HG03571 (cell line): Measurements from ENCODE around the gene VCL.
"Not testable (repeated sequence)": the region's sequence is repeated elsewhere in the genome, so short reads cannot be mapped to it uniquely, and the experiment has no call there.

Source experiments
- ATAC-seq: cut with Tn5 transposase; IDR thresholded peaks from one replicate; pipeline ENCODE4 v1.9.1; 2021; ENCODE audit not compliant: unreplicated experiment

The VCL gene

DNA sequence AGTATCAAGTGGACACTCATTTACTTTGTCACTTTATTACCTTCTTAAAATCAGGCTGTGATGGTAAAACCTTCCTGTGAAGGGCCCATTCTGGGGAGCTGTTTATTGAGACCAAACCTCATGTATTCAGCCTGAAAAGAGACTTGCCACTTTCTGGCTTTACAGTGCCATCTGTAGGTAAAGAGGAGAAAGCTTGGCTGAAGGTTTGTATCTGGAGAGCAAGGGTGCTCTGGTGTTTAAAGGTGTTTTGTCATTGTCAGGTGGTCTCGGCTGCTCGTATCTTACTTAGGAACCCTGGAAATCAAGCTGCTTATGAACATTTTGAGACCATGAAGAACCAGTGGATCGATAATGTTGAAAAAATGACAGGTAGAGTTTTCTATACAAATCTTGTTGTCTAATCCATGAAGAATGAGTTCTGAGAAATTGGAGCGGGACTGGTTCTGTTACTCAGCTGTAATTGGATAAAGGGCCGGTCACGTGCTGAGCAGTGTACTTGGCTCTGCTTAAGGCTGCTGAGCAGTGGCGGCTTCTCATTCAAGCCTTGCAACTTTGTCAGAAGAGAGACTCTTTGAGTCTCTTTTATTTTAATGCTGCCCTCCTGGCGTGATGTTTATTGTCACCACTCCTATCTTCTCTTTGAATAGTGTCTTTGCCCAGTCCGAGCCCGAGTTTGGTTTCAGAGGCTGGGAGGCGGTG is 105.8 kb downstream of the VCL start:
- ATAC-seq, result no peak

DNA sequence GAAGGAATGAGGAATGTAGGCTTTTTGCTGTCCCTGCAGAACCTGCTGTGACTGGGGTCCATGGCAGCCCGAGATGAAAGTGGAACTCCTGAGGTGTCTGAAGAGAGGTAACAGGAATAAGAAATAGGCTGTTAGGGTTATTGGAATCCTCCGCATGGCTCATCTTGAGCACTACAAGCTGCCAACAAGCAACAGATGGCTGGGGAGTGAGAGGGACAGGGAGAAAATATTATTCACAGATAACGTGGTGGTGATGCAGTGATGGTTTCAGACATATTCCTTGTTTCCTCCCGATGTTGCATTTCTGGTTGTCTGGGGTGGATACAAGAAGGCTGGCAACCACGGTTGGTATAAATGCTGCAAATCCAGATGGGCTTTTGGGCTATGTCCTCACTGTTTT is 106.6 kb downstream of the VCL start:
- no peak for ATAC-seq

DNA sequence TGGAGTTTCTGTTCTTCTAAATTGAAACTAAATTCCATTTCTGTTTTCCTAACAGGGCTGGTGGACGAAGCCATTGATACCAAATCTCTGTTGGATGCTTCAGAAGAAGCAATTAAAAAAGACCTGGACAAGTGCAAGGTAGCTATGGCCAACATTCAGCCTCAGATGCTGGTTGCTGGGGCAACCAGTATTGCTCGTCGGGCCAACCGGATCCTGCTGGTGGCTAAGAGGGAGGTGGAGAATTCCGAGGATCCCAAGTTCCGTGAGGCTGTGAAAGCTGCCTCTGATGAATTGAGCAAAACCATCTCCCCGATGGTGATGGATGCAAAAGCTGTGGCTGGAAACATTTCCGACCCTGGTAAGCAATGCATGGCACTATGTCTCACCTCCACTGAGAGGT is 107.1 kb downstream of the VCL start:
- ATAC-seq, result no peak

DNA sequence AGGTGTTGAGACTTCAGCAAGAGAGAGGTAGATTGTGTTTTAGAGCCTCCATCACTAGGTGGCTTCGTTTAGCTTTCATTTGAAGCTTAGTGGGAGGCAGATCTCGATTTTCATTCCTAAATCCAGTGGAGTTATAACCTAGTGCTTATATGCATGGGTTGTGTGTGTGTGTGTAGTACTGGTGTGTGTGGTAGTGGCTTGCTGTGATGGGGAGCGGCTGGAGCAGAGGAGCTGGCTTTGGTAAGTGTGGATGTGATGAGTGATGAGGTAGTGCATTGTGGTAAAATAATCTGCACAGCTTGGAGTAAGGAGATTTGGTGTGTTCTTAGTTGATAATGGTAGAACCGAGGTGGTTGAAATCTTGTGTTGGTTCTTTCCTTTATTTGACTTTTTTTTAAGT is 109.5 kb downstream of the VCL start:
- ATAC-seq, result no peak

DNA sequence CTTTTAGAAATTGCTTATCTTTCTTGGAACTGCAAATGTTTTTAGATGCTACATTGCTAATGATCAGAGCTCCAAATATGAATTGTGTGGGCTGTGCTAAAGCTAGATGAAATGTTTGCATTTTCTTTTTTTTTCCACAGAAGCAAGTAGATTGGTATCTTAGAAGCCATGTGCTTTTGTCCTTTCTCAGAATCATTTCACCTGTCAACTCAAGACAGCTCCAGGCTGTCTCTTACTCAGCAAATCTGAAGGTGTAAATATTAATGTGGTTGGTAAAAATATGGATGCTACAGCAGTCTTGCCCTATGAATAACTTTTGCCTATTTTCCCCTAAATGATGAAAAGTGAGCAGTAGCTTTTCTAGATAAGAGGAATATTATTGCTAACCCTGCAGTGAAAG is 111.5 kb downstream of the VCL start:
- ATAC-seq, result no peak

DNA sequence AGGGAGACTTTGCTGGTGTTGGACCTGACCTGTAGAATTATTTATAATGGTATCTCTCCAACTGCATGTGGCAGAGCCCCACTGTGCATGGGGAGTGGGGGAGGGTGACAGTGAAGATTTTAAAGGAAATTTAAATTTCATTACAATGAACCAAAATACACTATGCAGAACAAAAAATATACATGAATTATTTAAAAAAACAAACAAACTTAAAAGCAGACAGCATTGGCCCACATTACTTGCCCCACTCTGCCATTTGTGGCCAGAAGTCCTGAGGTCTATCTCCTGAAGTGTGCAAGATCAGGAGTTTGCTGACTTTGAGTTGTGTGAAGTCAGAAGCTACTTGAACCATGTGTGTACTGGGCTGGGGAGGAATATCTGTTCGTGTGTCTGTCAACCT is 112.2 kb downstream of the VCL start:
- no peak for ATAC-seq

DNA sequence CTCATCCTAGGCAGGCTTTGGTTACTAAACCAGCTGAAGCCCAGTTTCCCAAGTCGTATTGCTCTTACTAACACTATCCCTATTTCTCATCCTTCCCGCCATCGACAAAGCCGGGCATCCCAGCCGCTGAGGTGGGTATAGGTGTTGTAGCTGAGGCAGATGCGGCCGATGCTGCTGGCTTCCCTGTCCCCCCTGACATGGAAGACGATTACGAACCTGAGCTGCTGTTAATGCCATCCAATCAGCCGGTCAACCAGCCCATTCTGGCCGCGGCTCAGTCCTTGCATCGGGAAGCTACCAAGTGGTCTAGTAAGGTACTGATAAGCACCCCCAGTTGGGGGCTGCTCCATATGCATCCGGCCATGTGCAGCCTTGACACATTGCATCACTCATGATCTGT is 113.9 kb downstream of the VCL start:
- ATAC-seq, result no peak

DNA sequence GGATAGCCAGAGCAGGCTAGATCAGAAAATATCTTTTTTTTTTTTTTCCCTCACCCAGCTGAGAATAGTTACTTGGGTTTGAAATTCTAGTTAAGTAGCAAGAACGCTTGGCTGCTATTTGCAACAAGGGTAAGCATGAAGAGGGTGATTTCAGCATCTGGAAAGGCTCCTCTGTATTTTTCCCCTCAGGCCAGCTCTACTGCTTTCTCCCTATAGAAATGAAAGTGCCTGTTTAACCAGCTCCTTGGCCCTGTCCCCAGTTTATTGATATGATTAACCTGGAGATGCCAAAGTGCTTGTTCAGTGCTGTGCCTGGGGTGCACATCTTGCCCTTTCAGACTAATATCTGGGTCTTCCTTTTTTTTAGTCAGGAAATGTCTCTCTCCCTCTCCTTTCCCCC is 115.6 kb downstream of the VCL start:
- no peak for ATAC-seq

DNA sequence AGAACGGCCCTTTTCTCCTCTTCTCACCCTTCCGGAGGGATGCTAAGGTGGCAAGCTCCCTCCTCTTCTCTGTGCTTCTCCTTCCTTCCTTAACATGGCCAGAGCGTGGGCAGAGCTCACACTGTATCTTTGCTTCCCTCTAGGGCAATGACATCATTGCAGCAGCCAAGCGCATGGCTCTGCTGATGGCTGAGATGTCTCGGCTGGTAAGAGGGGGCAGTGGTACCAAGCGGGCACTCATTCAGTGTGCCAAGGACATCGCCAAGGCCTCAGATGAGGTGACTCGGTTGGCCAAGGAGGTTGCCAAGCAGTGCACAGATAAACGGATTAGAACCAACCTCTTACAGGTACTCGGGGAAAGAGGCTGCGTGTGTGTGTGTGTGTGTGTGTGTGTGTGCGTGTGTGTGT is 116.1 kb downstream of the VCL start:
- no peak for ATAC-seq

DNA sequence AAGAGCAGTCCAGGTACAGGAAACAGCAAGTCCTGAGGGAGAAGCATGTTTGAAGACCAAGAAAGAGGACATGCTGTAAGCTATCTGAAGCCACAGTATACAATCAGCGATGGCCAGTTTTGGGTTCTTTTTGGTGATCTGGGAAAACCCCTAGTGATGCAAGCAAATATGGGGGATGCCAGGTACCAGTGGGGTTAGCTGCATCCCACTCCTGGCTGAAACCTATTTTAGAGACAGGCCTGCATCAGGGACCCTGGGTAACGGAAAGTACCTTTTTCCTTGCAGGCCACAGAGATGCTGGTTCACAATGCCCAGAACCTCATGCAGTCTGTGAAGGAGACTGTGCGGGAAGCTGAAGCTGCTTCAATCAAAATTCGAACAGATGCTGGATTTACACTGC is 119.8 kb downstream of the VCL start:
- ATAC-seq, result no peak

DNA sequence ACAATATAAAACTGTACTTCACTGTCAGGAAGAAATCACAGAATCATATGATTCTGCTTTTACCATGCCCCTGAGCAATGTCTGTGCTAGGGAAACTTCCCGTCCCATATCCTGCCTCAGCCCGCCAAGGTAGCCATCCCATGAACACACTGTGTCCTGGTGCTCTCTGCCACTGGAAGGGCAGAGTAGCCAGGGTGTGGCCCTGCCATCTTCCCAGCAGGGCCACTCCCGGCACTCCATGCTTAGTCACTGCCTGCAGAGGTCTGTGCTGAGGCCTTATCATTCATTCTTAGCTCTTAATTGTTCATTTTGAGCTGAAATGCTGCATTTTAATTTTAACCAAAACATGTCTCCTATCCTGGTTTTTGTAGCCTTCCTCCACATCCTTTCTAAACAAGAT is 120.9 kb downstream of the VCL start:
- ATAC-seq, result no peak

DNA sequence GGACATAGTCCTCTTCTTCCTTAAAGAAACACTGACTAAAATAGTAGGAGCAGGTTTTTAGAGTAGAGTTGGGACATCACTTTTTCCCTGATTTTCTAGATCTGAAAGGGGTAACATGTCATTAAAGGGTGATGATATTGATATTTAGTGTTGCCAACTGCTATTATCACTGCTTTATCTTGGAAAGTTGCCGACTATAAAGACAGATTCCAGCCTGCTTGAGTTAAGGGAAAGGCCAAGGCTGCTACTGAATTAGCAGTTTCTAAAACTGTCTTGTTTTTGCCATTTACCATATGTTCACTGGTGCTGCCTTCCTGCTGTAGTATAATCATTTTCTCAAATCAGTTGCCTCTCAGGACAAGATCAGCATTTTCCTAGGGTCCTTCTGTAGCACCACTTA is 123.0 kb downstream of the VCL start:
- no peak for ATAC-seq

DNA sequence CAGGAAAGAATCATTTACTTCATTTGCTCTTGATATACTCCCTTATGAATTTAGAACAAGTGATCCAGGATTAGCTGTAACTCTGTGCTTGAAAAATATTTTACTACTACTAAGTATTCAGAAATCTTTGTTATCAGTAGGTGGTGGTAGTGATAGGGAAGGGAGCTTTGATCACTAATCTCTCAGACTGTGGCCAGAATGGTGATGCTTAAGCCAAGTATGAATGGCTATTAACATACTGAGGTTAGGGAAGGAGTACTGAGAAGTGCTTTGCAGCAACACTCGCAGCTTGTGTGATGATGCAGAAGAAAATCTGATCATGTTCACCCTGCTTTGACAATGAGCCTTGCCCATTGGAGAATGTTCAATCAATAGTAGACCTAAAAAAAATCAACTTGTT is 123.5 kb downstream of the VCL start:
- ATAC-seq, result no peak

DNA sequence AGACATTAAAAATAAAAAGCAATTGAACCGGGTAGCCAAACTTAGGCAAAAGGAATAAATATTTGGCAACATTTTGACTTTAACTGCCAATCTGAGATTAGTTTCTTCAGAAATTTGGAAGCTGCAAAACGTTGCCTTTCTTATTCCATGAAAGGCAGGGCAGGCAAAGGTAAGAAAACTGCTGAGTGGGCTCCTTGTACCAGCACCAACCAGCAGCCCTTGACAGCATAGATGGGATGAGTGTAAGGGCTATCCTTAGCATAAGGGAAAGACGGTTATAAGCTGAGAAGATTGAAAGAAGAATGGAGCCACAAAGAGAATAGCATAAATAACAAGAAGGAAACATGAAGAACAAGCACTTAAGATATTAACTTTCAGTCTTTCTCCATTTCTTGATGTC is 124.1 kb downstream of the VCL start:
- ATAC-seq, result no peak

DNA sequence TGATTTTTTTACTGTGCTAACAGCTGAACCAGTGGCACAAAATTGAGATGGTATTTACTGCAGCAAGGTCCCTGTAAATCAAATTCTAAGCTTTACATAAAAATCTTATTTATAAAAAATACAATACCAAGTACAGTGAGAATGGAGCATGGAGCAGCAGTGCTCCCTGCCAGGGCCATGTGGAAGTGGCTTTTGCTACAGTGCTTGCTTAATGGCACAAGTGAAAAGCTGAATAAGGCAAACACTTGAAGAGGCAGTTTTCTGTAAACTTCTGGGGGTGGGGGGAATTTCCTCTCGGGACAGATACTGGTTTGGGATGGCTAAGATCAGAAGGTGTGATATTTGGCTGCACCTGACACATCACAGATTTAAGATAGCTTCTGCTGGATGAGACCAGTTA is 125.2 kb downstream of the VCL start:
- ATAC-seq, result no peak

DNA sequence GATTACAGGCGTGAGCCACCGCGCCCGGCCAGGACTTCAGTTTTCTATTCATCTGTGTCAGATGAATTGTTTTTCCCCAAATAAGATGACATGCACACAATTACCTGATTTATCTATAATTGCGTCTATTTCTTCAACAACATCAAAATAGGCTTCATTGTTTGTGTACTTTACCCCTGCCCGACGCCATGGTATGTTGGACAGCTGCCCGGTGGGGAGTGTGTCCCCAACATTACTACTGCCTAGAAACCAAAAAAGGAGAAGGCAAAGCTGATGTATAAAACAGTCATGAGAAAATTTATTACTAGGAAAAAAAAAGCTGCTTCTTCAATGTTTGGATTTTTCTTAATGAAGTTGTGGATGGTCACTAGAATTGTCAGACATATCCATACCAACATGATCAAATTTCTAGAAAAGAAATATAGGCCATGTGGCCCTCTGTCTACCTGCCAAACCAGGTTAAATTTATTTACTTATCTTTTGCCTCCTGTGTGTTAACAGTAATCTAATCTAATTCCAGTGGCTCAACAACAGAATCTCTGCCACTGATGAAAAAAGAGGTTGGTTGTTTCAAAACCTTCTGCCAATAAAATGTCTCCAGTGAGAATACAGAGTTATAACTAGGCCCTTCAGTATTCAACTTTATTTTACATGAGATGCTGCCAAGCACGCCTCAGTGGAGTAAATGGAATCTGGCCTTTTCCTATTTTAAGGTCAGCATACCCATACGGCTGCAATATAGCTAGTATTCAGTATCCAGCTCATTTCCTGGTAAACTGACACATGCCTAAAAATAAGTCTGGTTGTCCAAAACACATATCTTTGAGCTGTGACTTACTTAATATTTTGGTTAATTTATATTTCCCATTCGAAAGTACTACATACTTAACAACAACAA is 136.3 kb downstream of the VCL start:
- ATAC-seq, result no peak

DNA sequence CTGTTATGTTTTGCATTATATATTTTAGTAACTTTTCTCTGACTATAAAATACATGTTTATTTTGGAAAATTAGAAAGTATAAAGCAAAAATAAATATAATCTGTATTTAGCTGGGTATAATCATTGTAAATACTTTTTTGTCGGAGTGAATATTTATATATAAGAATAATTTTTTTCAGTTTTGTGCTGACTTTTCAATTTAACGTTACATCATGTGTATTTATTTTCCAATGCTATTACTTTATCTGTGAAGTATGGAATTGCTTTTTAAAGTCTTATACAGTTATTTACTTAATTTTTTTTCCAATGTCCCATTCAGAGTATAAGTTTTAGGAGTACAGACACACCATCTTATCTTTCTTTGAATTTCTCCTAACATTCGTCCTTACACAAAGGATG is 137.5 kb downstream of the VCL start:
- ATAC-seq, result no peak

DNA sequence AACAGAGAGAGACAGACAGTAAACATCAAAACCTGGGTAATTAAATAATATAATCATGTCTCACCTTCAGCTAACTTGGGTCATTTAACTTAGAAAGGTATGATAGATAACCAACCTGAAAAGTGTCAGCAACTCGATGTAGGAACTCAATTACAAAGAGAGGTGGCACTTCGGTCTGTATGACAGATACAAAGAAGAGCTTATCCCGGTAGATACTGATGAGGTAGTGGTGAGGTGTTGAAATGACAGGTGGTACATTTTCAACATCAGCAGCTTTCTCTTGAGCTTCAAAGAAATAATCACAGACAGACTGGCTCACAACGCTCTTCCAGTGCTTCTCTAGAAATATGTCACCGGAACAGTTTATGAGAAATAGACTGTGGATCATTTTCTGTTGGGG is 140.1 kb downstream of the VCL start:
- ATAC-seq, result no peak

DNA sequence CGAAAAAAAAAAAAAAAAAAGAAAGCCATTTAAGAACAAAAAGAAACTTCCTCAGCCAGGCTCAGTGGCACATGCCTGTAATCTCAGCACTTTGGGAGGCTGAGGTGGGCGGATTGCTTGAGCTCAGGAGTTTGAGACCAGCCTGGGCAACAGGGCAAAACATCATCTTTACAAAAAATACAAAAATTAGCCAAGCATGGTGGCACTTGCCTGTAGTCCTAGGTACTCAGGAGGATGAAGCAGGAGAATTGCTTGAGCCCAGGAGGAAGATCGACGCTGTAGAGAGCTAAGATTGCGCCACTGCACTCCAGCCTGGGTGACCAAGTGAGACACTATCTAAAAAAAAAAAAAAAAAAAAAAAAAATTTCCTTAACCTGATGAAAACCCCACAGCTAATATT is 140.7 kb downstream of the VCL start:
- ATAC-seq, result not testable (repeated sequence)

DNA sequence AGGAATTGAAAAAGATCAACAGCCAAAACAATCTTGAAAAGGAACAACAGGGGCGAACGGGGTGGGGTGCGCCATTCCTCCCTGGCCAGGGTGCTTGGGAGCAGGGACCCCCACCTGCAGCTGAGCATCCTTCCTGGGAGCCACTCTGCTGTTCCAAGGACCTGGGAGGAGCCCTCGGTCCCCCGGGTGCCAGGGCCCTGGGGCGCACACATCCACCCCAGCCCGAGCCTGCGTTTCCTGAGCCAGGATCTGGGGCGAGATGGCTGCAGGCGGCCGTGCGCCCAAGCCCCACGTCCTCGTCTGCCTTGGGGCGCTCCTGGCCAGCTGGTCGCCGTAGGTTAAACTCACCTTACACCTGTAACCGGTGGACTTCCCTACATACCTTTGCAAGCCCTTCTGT is 142.1 kb downstream of the VCL start:
- ATAC-seq, result no peak

DNA sequence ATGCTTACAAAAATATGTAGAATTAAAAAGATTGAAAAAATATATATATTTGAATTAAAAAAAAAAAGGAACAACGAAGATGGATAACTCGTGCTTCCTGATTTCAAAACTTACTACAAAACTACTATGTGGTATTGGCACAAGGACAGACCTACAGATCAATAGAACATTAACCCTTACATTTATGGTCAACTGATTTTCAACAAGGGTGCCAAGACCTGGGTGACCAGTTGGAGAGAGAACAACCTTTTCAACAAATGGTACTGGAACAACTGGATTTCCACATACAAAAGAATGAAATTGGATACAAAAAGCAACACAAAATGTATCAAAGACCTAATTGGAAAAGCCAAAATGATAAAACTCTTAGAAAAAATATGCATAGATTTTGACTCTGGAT is 142.6 kb downstream of the VCL start:
- no peak for ATAC-seq

DNA sequence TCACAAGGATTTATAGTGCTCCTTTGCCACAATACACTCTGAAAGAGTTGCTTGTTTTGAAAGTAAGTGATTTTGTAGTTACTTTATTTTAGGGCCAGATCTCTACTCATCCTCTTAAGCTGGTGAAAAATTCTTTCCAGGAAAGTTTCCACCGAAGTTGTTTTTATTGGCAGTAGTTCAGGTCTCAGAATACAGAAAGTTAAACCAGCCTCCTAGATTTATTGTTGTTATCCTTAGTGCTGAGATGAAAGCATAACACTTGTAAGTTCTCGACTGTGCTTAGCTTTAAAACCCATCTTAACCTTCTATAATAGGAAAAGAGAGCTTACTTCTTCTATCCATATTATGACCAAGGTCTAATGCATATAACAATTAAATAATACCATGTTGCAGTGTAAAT is 147.2 kb downstream of the VCL start:
- ATAC-seq, result no peak

DNA sequence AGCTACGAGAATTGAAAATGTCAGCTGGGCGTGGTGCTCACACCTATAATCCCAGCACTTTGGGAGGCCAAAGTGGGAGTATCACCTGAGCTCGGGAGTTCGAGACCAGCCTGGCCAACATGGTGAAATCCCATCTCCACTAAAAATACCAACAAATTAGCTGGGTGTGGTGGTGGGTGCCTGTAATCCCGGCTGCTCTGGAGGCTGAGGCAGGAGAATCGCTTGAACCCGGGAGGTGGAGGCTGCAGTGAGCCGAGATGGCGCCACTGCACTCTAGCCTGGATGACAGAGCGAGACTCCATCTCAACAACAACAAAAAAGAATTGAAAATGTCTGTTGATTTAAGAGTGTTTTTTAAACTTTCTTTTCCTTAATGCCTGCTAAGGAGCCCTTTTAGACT is 149.1 kb downstream of the VCL start:
- not testable (repeated sequence) for ATAC-seq
